AG08395 (cell line): ENCODE measurements around the gene CYP27A1.

ENCODE experiments used
- DNase-seq: peaks from one replicate; pipeline ENCODE4 v3.0.0; 2012; ENCODE audit warnings: mixed read lengths, low spot score

Gene CYP27A1

GRCh38 chr2:218773881-218774280 is 8.1 kb upstream of the CYP27A1 start:
- DNase-seq, result no peak

- no peak for DNase-seq
These were observed 5.5 kb upstream of the CYP27A1 start for GRCh38 chr2:218776488-218776887.

DNA sequence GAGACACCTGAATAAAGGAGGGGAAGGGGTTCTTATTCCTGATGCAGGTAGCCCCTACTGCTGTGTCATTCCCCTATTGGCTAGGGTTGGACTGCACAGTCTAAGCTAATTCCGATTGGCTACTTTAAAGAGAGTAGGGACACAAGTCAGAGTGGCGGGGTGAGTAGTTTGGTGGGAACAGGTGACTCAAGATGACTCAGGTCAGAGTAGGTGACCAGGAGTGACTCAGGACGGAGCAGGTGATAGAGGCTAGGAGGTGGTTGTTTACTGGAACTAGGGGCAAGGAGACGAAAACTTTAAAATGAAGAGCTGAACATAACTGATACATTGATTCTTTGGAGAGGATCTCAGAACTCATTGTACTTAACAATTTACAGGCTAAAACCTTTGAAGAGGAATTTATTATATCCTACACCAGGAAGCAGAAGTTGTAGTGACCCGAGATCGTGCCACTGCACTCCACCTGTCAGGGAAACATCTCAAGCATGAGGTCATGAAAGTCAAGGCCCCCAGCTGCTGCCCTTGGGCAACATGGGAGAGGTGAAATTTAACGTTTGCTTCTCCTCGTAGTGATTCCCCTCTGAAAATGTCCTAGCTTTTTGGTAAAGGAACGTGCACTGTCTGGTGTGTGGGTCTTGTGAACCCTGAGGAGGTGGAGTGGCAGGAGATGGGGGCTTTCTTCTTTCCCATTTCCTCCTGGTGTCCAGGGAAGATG is 4.5 kb upstream of the CYP27A1 start:
- DNase-seq, result no peak

DNA sequence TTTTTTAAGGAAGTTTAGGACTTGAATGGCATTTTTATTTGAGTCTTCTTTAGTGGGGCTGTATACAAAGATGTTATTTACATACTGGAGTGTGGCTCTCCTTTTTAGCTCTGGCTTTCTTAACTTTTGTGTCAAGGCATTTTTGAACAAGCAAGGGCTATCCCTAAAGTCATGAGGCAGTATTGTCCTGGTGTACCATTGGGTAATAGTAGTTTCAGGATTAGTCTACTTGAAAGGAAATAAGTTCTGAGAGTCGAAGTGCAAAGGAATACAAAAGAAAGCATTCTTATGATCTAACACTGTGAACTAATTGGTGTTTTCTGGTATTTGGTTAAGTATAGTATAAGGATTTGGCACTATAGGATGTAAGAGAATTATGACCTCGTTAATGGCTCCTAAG is 1.9 kb upstream of the CYP27A1 start:
- DNase-seq, result no peak

DNA sequence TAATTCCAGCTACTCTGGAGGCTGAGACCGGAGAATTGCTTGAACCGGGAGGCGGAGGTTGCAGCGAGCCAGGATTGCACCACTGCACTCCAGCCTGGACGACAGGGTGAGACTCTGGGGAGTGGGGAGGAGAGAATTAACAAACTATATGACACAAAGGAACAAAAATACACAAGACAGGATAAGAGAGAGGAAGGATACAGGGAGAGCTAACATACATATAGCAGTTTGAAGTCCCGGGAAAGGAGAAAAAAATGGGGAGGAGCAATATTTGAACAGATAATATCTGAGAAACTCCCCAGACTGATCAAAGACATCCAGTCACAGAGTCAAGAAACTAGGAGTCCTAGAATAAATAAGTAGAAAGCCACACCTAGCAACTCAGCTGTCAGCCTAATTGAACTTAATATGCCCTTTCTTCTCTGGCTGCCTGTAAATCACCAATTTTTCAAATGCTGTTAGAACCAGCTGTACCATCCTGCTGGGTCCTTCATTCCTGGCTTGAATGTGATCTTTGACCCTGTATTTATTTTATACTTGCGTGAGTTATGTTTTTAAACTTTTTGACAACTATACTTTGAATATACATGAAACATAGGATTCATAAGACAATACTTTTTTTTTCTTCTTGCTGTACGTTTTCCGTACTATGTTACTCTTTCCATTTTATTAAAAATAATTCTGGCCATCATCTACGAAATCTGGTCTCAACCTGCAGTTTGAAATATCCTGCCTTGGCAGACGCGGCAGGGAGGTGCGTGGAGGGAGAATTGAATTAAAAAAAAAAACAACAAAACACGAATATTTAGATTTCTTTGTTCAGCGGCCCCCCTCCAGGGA is 876 bp upstream of the CYP27A1 start:
- DNase-seq, result no peak

GRCh38 chr2:218782528-218782844 is 539 bp downstream of the CYP27A1 start:
- no peak for DNase-seq

DNA sequence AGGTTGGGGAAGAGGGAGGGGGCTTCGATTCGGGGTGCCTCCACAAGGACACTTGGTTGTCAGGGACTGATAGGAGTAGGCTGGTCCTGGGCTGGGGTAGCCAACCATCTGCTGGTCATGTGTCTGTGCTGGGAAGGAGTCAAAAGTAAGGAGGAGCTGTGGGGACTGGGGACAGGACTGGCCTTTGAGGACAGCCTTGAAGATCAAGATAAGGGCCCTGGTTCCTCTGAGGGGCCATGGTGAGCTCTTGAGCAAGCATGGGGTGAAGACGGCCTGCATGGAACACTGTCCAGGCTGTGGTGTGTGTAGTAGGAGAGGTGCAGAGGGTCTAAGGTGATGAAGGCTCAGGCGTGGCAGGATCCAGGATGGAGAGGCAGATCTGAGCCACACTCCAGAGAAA is 1.7 kb downstream of the CYP27A1 start:
- DNase-seq, result no peak

- no peak for DNase-seq
These were observed 3.2 kb downstream of the CYP27A1 start for GRCh38 chr2:218785103-218785502.

DNA sequence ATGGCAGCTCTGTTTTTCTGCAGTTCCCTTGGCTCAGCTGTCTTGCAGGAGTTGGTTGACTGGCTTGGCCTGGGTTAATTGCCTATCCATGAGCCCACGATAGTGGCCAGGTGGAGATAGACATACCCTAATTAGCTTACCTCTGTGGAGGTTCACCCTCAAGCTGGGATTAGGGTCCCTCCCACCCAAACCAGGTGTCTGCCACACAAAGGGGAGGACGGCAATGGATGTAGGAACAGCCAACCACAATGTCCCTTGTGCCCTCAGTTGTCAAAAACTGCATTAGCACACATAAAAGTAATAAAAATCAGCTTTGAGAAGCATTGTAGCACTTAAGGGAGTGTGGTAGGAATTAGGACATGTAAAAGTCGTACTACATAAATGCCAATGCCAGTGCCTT is 4.2 kb downstream of the CYP27A1 start:
- DNase-seq, result no peak

GRCh38 chr2:218788529-218789255 is 6.7 kb downstream of the CYP27A1 start:
- no peak for DNase-seq

GRCh38 chr2:218792433-218792832 is 10.5 kb downstream of the CYP27A1 start:
- no peak for DNase-seq

DNA sequence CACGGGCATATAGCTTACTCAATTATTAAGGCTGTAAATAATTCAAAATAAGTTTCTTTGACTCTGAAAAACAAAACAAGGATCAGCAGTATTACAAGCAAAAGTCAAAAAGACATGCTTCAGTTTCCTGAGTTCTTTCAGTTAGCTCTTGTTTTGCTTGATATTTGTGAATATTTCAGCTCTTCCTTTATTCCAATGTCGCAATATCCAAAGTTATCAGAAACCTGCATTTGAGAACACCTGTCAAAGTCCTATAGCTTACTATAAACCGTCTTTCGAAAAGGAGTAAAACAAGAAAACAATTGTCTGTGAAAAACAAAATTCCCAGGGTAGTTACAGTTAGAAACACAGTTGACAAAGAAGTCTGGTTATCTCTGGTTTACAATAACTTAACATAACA is 14.7 kb downstream of the CYP27A1 start:
- no peak for DNase-seq

DNA sequence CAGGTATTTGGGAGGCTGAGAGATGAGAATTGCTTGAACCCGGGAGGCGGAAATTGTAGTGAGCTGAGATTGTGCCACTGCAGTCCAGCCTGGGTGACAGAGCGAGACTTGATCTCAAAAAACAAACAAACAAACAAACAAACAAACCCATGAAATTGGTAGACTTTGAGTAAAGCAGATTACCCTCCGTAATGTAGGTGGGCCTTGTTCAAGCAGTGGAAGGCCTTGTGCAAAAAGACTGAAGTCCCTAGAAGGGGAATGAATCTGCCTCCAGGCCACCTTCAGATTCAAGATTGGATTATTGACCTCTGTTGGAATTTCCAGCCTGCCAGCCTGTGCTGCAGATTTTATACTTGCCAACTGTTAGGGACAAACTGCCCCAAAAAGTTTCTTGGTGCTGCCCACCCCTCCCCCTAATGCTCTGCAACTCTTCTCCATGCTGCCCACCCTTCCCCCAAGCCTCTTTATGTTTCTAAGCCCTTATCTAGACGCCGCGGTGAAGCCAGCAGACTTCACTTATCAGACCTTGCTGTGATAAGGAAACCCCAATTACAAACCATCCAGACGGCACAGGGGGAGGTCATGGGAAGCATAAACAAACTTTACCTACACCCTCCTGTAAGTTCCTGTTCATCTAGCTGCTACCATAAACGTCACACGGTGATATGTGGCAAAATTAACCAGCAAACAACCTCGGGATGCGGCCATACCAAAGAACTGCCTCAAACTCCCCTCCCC is 17.0 kb downstream of the CYP27A1 start:
- DNase-seq, result no peak

- DNase-seq, result no peak
These were observed 18.0 kb downstream of the CYP27A1 start for GRCh38 chr2:218799990-218800389.

GRCh38 chr2:218802386-218802994 is 20.5 kb downstream of the CYP27A1 start:
- DNase-seq, result no peak

- DNase-seq, result no peak
These were observed 22.9 kb downstream of the CYP27A1 start for GRCh38 chr2:218804817-218805216.

DNA sequence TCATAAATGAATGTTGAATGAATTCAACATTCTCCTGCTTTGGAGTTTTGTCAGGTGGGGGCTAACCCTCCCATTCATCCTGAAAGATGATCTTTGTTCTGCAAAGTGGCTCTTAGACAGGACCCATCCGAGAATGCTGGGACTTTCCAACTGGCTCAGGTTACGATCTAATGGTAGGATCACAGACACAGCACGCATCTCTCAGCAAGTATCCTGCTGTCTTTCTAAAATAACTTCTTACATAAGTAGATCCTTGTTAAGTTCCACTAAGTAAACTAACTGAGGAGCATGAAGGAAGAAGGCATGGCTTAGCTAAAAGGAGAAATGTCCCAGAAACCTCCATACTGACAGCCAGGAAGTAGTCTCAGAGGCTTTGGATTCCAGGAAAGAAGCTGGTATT is 23.7 kb downstream of the CYP27A1 start:
- DNase-seq, result no peak

GRCh38 chr2:218806346-218806978 is 24.5 kb downstream of the CYP27A1 start:
- peak; percentile 97 for DNase-seq

GRCh38 chr2:218807626-218808025 is 25.7 kb downstream of the CYP27A1 start:
- no peak for DNase-seq

GRCh38 chr2:218809515-218809914 is 27.6 kb downstream of the CYP27A1 start:
- DNase-seq, result no peak

DNA sequence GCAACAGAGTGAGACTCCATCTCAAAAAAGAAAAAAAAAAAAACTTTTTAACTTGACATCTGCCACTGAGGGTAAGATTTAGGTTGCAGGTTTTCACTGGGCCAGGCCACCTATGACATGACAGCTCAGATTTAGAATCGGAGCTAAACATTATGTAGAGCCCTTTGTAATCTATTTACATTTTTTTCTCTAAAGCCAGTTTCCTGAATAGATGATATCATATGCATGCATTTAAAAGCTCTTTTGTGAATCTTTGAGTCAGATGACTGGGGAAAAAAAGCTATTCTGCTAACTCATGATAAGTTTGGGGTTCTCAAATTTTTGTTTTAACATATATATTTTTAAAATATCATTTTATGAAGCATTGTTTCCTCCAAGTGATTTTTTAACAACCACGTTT is 28.3 kb downstream of the CYP27A1 start:
- no peak for DNase-seq
